ENCODE measurements around the gene ARHGAP24.
"Not testable (repeated sequence)": the region's sequence is repeated elsewhere in the genome, so short reads cannot be mapped to it uniquely, and the experiment has no call there.

- not testable (repeated sequence) for TF ChIP-seq CTCF, POLR2A, EP300 (IDR thresholded peaks at IDR 0.05)
Observed at GRCh38 chr4:86021671-86022070, 546.7 kb downstream of the ARHGAP24 start.

All from ovary (tissue), 3 donors.